UCSD-AML1 (cell line): ENCODE results near the gene MRPL47.

Experiments
- DNase-seq: peaks from one replicate; lab custom pipeline; 2025; ENCODE audit not compliant: unreplicated experiment; lab: John Stamatoyannopoulos, UW

Gene MRPL47

GRCh38 chr3:179591313-179591712 is 13.1 kb downstream of the MRPL47 start:
- DNase-seq: no peak

GRCh38 chr3:179590669-179591068 is 13.8 kb downstream of the MRPL47 start:
- no peak for DNase-seq

DNA sequence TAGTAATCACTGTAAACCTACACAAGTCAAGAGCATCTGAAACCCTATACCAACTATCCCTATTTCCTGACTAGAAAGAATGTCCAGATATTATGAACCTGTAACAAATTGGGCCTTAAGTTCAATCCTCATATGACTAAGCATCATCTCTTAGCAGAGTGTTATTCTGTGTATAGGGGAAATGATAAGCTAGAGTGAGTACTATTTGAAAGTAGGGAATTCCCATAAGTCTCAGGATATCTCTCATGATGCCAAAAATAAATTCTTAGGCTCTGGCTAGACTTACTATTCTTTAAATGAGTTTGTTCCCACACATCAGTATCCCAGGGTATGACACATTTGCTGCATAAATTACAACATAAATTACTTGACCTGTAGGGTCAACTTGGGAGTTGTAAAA is 15.3 kb downstream of the MRPL47 start:
- DNase-seq: no peak

DNA sequence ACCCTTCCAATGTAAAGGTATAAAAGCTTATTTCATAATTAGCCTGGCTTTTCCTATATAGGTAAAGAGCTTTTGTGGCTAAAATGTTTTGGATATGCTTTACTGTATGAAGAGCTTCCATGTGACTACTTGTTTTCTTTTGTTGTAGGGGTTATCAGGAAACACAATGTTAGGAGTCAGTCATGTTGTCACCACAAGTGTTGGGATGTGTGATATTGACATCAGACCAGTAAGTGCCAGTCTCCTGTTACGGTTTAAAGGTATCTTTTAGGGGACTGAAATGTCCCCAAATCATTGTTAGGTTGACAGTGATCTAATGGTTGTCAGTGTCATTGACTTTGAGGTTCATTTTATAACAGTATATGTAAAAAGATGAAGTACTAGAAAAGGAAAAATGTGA is 23.4 kb downstream of the MRPL47 start:
- DNase-seq: no peak

DNA sequence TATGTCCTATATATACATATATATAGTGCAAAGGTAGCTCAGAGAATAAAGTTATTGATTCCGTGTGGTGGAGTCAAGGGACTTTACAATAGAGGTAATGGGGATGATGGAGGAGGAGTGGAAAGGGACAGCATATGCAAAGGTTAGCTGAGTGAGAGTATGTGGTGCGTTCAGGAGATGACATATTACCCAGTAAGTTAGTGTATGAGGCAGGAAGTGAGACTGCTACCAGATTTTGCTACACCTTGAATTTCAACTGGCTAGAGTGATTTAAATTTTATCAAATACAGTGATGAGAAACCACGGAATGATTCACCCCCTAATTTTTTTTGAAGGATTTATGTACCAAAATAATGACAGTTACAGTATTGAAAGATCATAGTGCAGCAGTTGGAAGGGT is 38.9 kb downstream of the MRPL47 start:
- no peak for DNase-seq

GRCh38 chr3:179563271-179563783 is 41.1 kb downstream of the MRPL47 start:
- peak; percentile 79 for DNase-seq

DNA sequence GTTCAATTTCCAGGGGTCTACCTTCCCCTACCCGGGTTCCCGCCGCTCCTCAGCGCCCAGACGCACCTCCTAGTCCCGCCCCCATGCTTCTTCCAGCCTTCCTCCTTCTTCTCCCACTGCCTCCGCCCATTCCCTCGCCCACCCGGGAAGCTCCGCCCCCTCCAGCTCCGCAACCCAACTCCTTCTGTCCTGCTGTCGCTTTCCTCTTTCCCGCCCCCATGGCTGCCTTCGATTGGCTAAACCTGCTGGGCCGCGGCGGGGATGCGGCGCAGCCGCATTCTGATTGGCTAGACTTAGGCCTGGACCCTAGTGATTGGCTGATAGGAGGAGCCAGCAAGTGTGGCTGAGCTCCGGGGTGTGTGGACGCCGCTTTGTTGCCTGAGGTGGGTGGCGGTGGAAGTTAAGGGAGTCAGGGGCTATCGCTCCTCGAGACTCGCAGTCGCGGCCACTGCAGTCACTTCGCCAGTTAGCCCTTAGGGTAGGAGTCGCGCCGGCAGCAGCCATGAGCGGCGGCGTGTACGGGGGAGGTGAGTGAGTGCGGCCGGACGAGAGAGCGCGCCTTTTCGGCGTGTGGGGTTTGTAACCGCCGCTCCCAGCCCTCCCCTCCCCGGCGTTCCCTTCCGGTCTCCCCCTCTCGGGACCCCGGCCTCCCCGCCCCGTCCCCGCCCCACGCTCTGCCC is 41.7 kb downstream of the MRPL47 start, which contains the start of gene ACTL6A:
Gene ACTL6A, plus strand, starts transcription at position 336 of the 680 bp plus-strand sequence. Its CDS starts 167 bp downstream, at position 503.
- peak; percentile 100 for DNase-seq

GRCh38 chr3:179560791-179561190 is 43.6 kb downstream of the MRPL47 start:
- DNase-seq: no peak

- peak; percentile 68 for DNase-seq
Observed at GRCh38 chr3:179558742-179559364, 45.6 kb downstream of the MRPL47 start.

DNA sequence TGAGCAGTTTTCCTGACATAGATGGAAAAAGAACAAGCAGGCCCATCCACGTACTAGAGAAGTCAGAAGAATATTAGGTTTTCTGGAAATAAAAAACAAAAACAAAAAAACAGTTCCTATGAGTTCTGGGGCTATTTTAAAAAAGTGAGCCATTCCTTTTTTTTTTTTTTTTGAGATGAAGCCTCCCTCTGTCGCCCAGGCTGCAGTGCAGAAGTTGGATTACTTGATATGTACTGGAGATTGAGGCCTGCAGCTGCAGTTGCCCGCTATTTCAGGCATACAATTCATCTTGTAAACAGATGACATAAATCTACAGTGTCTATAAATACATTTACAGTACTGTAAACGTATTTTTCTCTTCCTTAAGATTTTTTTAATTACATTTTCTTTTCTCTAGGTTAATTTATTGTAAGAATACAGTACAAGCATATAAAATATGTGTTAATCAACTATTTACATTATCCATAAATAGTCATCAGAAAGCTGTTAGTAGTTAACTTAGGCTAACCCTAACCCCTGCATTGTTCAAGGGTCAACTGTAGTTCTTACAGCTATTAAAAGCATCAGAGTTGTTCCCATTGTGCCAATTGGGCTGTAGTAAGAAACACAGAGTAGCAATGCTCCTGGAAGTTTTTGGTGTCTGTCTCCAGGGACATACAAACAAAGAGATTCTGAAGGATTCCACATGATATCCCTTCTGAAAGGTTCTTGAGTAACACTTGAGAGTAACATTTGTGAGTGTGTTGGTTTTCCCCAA is 52.9 kb downstream of the MRPL47 start:
- no peak for DNase-seq

DNA sequence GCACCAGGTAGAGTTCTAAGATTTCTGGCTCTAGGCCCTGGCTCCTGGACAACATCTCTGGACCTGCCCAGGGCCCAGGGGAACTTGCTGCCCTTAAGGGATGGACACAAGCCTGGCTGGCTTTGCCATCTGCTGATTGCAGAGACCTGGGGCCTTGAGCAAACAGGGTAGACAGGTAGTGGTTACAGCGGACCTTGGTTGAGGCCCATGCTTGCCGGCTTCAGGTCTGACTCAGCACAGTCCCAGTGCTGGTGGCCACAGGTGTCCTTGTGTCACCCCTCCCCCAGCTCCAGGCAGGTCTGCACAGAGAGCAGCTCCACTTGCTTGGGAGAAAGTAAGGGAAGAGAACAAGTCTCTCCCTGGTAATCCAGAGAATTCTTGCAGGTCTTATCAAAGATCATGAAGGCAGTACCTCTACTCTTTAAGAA is 57.6 kb downstream of the MRPL47 start:
- DNase-seq: no peak

DNA sequence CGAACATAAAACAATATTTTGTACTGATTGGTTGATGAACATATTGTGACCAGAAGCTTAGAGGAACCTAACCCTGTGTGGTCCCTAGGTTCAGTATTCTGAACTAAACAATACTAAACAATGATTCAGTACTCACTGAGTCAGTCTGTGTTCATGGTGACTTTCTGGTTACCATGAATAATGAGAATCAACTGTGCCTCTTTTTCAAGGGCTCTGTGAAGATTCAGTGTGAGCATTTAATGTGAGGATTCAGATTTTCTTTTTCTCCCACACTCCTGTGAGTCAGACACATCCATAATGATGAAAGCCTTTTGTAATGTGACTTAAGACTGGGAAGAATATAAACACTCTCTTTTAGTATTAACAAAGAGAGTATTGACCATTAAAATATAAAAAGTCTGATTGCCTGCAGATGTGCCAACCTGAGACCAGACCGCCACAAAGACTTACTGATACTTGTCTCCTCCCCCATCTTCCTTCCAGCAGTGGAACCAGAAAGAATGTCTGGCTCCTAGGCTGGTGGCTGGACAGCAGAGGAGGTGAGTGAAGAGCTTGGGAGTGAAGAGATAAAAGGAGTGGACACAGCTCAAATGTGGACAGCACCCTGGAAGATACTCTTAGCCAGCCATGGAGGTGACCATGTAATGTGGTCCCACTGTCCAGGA is 59.3 kb downstream of the MRPL47 start:
- no peak for DNase-seq

DNA sequence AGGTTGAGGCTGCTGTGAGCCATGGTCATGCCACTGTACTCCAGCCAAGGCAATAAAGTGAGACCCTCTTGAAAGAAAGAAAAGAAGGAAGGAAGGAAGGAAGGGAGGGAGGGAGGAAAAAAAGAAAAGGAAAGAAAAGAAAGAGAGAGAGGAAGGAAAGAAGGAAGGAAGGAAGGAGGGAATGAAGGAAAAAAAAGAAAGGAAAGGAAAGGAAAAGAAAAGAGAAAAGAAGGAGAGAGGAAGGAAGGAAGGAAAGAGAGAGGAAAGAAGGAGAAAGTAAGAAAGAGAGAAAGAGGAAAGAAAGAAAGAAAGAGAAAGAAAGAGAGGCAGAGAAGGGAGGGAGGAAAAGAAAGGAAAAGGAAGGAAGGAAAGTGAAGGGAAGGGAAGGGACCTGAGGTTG is 62.1 kb downstream of the MRPL47 start:
- DNase-seq: no peak

GRCh38 chr3:179541596-179541995 is 62.8 kb downstream of the MRPL47 start:
- no peak for DNase-seq

DNA sequence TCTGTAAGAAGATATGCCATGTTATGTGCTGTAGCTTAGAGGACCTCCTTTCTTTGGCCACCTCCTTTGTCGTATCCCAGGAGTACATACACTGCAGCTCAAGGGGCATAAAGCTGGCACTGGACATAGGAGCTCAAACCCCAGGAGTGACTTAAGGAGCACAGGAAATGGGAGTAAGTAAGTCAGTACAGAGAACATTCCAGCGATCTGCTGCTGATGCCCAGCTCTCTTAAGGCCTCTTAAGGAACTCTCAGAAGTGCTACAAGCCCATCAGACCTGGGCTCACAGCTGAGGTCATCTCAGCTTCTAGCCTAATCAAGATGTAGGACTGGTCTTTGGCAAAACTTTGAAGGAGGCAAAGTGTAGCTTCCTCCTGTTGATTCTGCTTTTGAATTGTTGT is 63.3 kb downstream of the MRPL47 start:
- DNase-seq: no peak
